ENCODE measurements around the gene PRUNE2. TPM values are rescaled to one million over a fixed set of nuclear protein-coding genes. Genes with fewer than 3 reads are reported as not detected.

The PRUNE2 gene
- total and polyA plus RNA-seq, 2 of the 8 experiments (the other 6 are each of a cell fraction or from before 2014, with no cell fraction given), result 5.5 to 13.3 TPM

GRCh38 chr9:76737154-76737902, 168.6 kb downstream of the PRUNE2 start (continued):
- TF ChIP-seq JUND (IDR thresholded peaks at IDR 0.05; ENCODE audit: low read length), result no peak
- TF ChIP-seq RFX5 (IDR thresholded peaks at IDR 0.05; ENCODE audit: borderline replicate concordance, low read depth, low read length), result no peak
- no peak for TF ChIP-seq NRF1 (IDR thresholded peaks at IDR 0.05; ENCODE audit: low read depth, low read length)
- no peak for TF ChIP-seq RBBP5 (IDR thresholded peaks at IDR 0.05; ENCODE audit: borderline replicate concordance, low read depth, low read length)
- TF ChIP-seq CBX5 (IDR thresholded peaks at IDR 0.05; ENCODE audit: low read depth, low read length), result no peak
- no peak for TF ChIP-seq HDAC6 (IDR thresholded peaks at IDR 0.05; ENCODE audit: low read depth, low read length)
- no peak for TF ChIP-seq CEBPB (IDR thresholded peaks at IDR 0.05; ENCODE audit: low read depth, low read length)
- TF ChIP-seq TAF7 (optimal IDR thresholded peaks at IDR 0.05; ENCODE audit: borderline replicate concordance, low read depth, low read length), result no peak

Data from H1 (cell line).